IPS-18c (cell line): ENCODE results near the gene CLDN7.

Experiments
- H3K4me3 ChIP-seq: 2 replicates; pipeline ENCODE4 v1.7.0; 2013; ENCODE audit warnings: low read depth, mild to moderate bottlenecking, low read length, moderate library complexity; ENCODE audit not compliant: insufficient read depth
- H3K9me3 ChIP-seq: one replicate; pipeline ENCODE4 v1.6.1; 2013; ENCODE audit warnings: mild to moderate bottlenecking, low read length, moderate library complexity; ENCODE audit not compliant: control insufficient read depth, insufficient read depth

The CLDN7 gene

GRCh38 chr17:7217113-7217987 is 44.9 kb downstream of the CLDN7 start:
- Histone ChIP-seq H3K4me3 (peak overlapping the region; percentile 48), H3K9me3 (no peaks in the 10 kb centered on the region)

GRCh38 chr17:7216242-7217112 is 45.8 kb downstream of the CLDN7 start:
- H3K9me3 ChIP-seq: no peaks in the 10 kb centered on the region
- H3K4me3 ChIP-seq: peak overlapping the region; percentile 48

DNA sequence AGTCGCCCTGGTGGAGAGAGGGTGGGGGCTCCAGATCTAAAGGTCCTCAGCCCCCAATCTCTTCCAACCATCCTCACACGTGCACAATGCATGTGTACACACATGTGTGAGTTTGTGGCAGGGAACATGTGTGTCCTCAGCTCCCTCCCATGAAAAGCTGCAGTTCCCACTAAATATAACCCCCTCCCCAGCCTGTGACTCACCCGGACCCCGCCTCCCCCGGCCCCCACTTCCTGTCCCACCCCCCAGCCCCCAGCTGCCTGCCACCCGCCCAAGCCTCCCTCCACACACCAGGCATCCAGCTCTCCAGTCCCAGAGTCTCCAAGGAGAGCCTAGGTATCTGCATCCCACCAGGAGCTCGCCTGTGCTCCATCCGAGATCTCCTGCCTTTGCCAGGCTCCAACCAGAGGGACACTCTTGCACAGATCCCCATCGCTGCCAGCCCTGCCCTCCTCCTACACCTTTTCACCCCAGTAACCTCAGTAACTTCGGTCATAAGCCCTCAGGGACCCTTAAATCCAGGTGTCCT is 46.6 kb downstream of the CLDN7 start:
- H3K9me3 ChIP-seq: no peaks in the 10 kb centered on the region
- peak overlapping the region; percentile 48 for H3K4me3 ChIP-seq

- Histone ChIP-seq H3K4me3 (peak overlapping the region; percentile 25; the same call in 1 of the 2 replicates), H3K9me3 (no peaks in the 10 kb centered on the region)
These were observed 47.1 kb downstream of the CLDN7 start for GRCh38 chr17:7215136-7215638.

DNA sequence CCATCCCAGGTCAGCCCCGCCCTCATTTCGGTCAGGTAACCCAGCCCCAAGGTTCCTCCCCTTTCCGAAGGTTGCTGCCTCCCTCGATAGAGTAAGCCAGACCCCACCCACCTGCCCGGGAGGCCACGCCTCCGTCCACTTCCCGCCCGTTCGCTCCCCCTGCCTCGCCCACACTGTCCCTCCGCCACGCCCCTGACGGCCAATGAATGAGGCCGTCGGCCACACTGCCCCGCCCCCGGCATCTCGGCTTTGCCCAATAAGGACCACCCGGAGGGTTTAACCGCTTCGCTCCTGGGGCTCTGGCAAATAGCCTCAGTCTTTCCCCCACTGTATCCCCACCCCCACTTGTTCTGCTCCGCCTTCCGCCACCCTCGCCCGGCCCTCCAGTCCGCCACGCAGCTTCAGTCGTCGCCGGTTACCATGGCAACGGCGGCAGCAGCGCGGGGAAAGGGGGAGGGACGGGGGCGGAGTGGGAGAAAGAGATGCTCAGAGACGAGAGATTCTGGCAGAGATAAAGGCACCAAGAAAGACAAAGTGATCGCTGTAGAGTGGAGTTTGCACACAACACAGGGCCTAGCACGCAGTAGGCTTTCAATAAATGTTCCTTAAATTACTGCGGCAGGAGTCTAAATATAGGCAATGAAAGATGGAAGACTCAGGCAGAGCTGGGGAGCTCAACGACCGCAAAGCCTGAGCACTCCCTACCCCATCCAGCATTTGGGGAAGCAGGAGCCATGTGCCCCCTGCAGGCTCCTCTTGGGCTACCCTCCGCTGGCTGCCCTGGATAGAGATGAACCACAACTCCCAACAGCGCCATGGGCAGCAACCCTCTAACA is 47.8 kb downstream of the CLDN7 start:
- no peaks in the 10 kb centered on the region for H3K9me3 ChIP-seq
- H3K4me3 ChIP-seq: peak overlapping the region; percentile 42

GRCh38 chr17:7213895-7214299 is 48.4 kb downstream of the CLDN7 start:
- no peaks in the 10 kb centered on the region for H3K9me3 ChIP-seq
- H3K4me3 ChIP-seq: peak overlapping the region; percentile 42; the same call in 1 of the 2 replicates

- Histone ChIP-seq H3K9me3 (no peaks in the 10 kb centered on the region), H3K4me3 (peak overlapping the region; percentile 58)
These were observed 50.6 kb downstream of the CLDN7 start for GRCh38 chr17:7211491-7212273.
